Right cardiac atrium (tissue), 5 donors: ENCODE results near the gene GMCL2. TPM values are rescaled to one million over a fixed set of nuclear protein-coding genes. Genes with fewer than 3 reads are reported as not detected.

ENCODE experiments used
- ATAC-seq, 2 donors: fragments of 200-7000 bp; cut with Tn5 transposase; one replicate each; pipeline versions ENCODE4 v1.8.0 to v1.9.1; 2020; ENCODE audit warnings: moderate library complexity in 2 of 2, mild to moderate bottlenecking in 1 of 2
- DNase-seq, 3 donors: peaks; one replicate each; pipeline ENCODE4 v3.0.0-alpha.2; 2020
- H3K27ac ChIP-seq: one replicate; pipeline ENCODE4 v1.5.1; 2013; ENCODE audit warnings: mild to moderate bottlenecking, low read length, control low read depth, moderate library complexity
- H3K27me3 ChIP-seq: one replicate; pipeline ENCODE4 v1.6.1; 2013; ENCODE audit not compliant: control insufficient read depth, insufficient read depth
- H3K4me1 ChIP-seq: one replicate; pipeline ENCODE4 v1.6.1; 2013; ENCODE audit warnings: low read length; ENCODE audit not compliant: control insufficient read depth, insufficient read depth
- H3K4me3 ChIP-seq: one replicate; pipeline ENCODE4 v1.5.1; 2013; ENCODE audit warnings: low read length, control low read depth
- H3K9me3 ChIP-seq: one replicate; pipeline ENCODE4 v1.6.1; 2013; ENCODE audit warnings: low read length; ENCODE audit not compliant: control insufficient read depth
- WGBS: extraction: QIAGEN DNeasy Blood & Tissue Kit; methylation state at CpG from one replicate; pipeline ENCODE4 v1.1.7; 2013; 5-methylcytosine and 5-hydroxymethylcytosine counted together
- intact Hi-C, 4 donors: fragments of 100-400 bp; cut with DNase I; formaldehyde crosslinking; loops; one replicate each; pipeline versions ENCODE4 v1.11.0 to v1.14.0; 2022 to 2023
- long read RNA-seq, 4 donors: library from polyadenylated mRNA; unstranded; transcript quantifications; one replicate each; pipeline ENCODE4 v2.0.0, GENCODE V29; 2020 to 2021
- polyA plus RNA-seq: library from polyadenylated mRNA; stranded (reverse); fragments of 200-250 nt; gene quantifications from one replicate; pipeline ENCODE4 v1.2.3, GENCODE V29; 2013
- total RNA-seq, 4 donors: library from RNA; stranded (reverse); fragmentation: NEBNext Ultra II Directional; extraction: Animal tissue kit (Norgen Biotek cat#: 25700); gene quantifications; one replicate each; pipeline ENCODE4 v1.2.1, GENCODE V29; 2021
- donor health status: healthy with polysubstance abuse.
- donor health status: DM: no; HTN: yes; CAD: no.
- donor health status: DM: no; HTN: no; CAD: no.
- donor health status: DM: no; HTN: yes; CAD: no; lungs with severe emphysema.
- donor health status: DM: yes; HTN: yes; CAD: no.

Gene GMCL2
- total RNA-seq, result not detected
- polyA plus RNA-seq, result not detected
- long read RNA-seq, donor 1, result 0 reads
- long read RNA-seq, donor 2, result 0 reads
- long read RNA-seq, donor 3, result 0 reads
- long read RNA-seq, donor 4, result 0 reads

DNA sequence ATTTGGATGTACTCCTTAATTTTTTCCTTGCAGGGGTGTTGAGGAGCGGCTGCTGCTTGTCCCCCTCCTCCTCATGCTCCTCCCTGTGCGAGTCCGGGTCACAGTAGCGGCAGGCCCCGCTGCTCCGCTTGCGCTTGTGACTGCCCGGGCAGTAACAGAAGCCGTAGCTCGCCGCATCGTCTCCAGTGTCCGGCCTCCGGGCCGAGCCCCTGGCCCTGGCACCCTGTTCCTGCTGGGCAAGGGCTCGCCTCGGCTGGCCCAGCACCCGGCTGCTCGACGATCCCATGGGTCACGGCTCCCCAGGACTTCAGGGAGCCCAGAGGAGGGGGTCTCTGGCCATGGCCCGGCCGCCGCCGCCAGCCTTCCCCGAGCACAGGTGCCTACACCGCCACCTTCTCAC is at the start of gene GMCL2:
TSS of gene GMCL2 (minus strand) at position 358 of the 400 bp plus-strand sequence. CDS start at position 286, 72 bp downstream.
- no peak within 1 kb of the TSS for H3K27ac ChIP-seq
- no peak for ATAC-seq
- no peaks in the 10 kb centered on the region for H3K4me1 ChIP-seq
- H3K9me3 ChIP-seq, result no peaks in the 10 kb centered on the region
- H3K27me3 ChIP-seq, result no peaks in the 10 kb centered on the region
- no peak for DNase-seq
- 73% methylated on average over 27 of the region's 27 CpGs for WGBS
- intact Hi-C loops, result no loop called here
- no peak within 1 kb of the TSS for H3K4me3 ChIP-seq

DNA sequence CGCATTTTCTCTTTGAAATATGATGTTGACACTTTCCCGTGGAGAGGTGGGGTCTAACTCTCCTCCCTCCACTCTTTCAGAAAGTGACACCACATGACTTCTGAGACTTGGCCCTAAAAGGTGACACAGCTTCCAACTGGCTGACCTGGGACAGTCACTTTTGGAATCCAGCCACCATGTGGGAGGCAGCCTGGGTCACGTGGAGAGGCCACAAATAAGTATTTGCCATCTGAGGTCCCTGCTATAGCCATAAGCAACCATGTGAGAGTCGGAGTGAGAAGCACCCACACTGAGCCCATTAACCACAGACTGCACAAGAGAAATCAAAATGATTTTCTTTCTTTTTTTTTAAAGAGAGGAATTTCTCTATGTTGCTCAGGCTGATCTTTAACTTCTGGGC is 49.5 kb upstream of the GMCL2 start:
- intact Hi-C loops, result no loop called here

GRCh38 chr5:178236126-178236525 is 49.0 kb upstream of the GMCL2 start:
- DNase-seq (peak in 1 of 3 donors; percentile 11), ATAC-seq (no peak)
- WGBS, result 90% methylated on average over 9 of the region's 9 CpGs
- no peak overlapping the region for H3K4me3 ChIP-seq
- no peaks in the 10 kb centered on the region for H3K9me3 ChIP-seq
- intact Hi-C loops, result no loop called here
- peak overlapping the region; percentile 31 for H3K27ac ChIP-seq
- no peaks in the 10 kb centered on the region for H3K27me3 ChIP-seq
- peaks cover 14% of the 10 kb centered on the region for H3K4me1 ChIP-seq

More for the DNA sequence above, 49.5 kb upstream of the GMCL2 start:
- ATAC-seq (no peak), DNase-seq (peak in 2 of 3 donors; percentile 23 to 72)
- Histone ChIP-seq H3K9me3 (no peaks in the 10 kb centered on the region), H3K27ac (peak overlapping the region; percentile 31), H3K4me1 (peaks cover 10% of the 10 kb centered on the region), H3K4me3 (no peak overlapping the region), H3K27me3 (no peaks in the 10 kb centered on the region)
- WGBS, result 27% methylated on average over 4 of the region's 4 CpGs

- DNase-seq, result no peak
- Histone ChIP-seq H3K27me3 (no peaks in the 10 kb centered on the region), H3K4me3 (no peak overlapping the region), H3K27ac (no peak overlapping the region), H3K4me1 (peaks cover 18% of the 10 kb centered on the region), H3K9me3 (no peaks in the 10 kb centered on the region)
- WGBS, result 88% methylated on average over 3 of the region's 3 CpGs
- ATAC-seq, result no peak
- intact Hi-C loops, result no loop called here
Observed at GRCh38 chr5:178235588-178235974, 48.4 kb upstream of the GMCL2 start.

DNA sequence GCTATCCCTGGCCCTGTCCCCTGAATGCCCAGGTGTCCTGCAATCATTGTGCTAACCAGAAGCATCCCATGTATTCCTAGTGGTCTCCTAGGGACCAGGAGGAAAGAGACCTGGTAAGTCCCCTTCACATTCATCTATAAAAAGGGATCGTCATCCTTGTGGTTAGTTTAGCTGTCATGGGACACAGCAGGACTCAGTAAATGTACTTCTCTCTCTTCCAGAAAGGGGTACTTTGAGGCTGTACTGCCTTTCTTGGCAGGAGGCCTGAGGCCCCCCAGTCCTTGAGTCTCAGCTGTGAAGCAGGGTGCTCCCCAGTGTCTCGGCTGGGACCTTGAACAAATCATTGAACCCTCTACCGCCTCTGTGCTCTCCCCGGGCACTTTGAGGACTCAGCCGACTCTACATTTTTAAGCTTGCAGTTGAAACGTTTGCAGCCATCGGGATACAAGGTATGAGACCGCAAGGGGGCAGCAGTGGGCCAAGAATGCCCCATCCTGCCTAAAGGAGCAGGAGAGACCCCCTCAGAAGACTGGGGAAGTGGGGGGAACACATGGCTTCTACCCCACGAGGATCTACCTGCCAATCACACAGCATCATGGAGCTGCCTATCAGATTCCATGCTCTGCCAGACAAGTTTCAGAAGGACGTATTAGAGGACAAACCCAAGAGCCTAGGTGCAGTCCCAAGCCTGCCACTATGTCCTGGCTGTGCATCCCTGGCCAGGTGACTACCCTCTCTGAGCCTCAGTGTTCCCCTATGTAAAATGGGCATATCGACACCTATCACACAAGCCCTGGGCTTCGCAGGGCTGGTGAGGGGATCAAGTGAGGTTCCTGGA is 47.8 kb upstream of the GMCL2 start:
- H3K27me3 ChIP-seq, result no peaks in the 10 kb centered on the region
- no peak for ATAC-seq
- WGBS, result 24% methylated on average over 12 of the region's 12 CpGs
- H3K4me3 ChIP-seq, result no peak overlapping the region
- H3K27ac ChIP-seq, result no peak overlapping the region
- intact Hi-C loops, result no loop called here
- peak; percentile 76 to 93 (median 86) for DNase-seq
- H3K9me3 ChIP-seq, result no peaks in the 10 kb centered on the region
- peaks cover 18% of the 10 kb centered on the region for H3K4me1 ChIP-seq

DNA sequence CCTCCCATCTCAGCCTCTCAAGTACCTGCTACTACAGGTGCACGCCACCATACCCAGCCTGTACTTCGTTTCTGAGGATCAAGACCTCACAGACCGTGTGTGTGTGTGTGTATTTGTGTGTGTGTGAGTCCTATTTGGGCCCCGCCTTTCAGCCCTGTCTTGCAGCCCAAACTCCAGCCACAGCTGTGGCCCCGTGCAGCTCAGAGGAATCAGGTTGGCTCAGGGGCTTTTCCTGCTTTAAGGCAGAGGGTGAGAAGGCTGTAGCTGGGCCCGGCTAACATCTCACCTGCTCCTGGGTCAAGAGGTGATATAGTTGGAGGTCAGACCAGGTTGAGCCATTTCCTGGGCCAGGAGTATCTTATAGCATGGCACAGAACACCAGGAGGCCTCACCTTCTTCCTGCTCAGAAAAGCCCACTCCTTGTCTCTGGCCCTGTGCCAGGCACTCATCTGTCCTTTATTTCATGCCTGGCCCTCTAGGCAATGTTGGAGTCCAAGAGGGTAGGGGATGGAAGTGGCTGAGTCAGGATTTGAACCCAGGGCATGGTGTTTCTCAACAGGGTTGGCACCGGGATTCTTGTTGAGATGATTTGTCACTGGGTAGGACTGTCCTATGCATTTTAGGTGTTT is 47.1 kb upstream of the GMCL2 start:
- Histone ChIP-seq H3K4me1 (peaks cover 17% of the 10 kb centered on the region), H3K9me3 (no peaks in the 10 kb centered on the region), H3K27ac (no peak overlapping the region), H3K4me3 (no peak overlapping the region), H3K27me3 (no peaks in the 10 kb centered on the region)
- ATAC-seq (no peak), DNase-seq (peak in 1 of 3 donors; percentile 22)
- 89% methylated on average over 7 of the region's 7 CpGs for WGBS
- intact Hi-C loops, result no loop called here

GRCh38 chr5:178232920-178233429 is 45.8 kb upstream of the GMCL2 start:
- DNase-seq (no peak), ATAC-seq (no peak)
- H3K4me3 ChIP-seq, result peak overlapping the region; percentile 70
- H3K27me3 ChIP-seq, result no peaks in the 10 kb centered on the region
- H3K9me3 ChIP-seq, result no peaks in the 10 kb centered on the region
- WGBS, result 65% methylated on average over 11 of the region's 11 CpGs
- peak overlapping the region; percentile 76 for H3K27ac ChIP-seq
- intact Hi-C loops, result no loop called here
- H3K4me1 ChIP-seq, result peaks cover 14% of the 10 kb centered on the region

- ATAC-seq, result peak; percentile 80 to 81
- Histone ChIP-seq H3K4me3 (peak within 1 kb of the TSS; percentile 70), H3K9me3 (no peaks in the 10 kb centered on the region), H3K27ac (peak within 1 kb of the TSS; percentile 76), H3K4me1 (peaks cover 8% of the 10 kb centered on the region), H3K27me3 (no peaks in the 10 kb centered on the region)
- peak; percentile 86 to 93 (median 92) for DNase-seq
- intact Hi-C loops, result no loop called here
- under 1% methylated on average over 102 of the region's 102 CpGs for WGBS
Observed at GRCh38 chr5:178232124-178232919, 45.2 kb upstream of the GMCL2 start, which contains the start of gene PHYKPL. PHYKPL (minus strand) TSS chr5:178232802; CDS start chr5:178232550, 252 bp downstream.

GRCh38 chr5:178231539-178232123 is 44.5 kb upstream of the GMCL2 start:
- peak overlapping the region; percentile 70 for H3K4me3 ChIP-seq
- intact Hi-C loops, result no loop called here
- peaks cover 8% of the 10 kb centered on the region for H3K4me1 ChIP-seq
- peak in 1 of 2 donors; percentile 2 for ATAC-seq
- H3K9me3 ChIP-seq, result no peaks in the 10 kb centered on the region
- DNase-seq, result no peak
- H3K27me3 ChIP-seq, result no peaks in the 10 kb centered on the region
- WGBS, result 25% methylated on average over 21 of the region's 21 CpGs
- peak overlapping the region; percentile 76 for H3K27ac ChIP-seq

DNA sequence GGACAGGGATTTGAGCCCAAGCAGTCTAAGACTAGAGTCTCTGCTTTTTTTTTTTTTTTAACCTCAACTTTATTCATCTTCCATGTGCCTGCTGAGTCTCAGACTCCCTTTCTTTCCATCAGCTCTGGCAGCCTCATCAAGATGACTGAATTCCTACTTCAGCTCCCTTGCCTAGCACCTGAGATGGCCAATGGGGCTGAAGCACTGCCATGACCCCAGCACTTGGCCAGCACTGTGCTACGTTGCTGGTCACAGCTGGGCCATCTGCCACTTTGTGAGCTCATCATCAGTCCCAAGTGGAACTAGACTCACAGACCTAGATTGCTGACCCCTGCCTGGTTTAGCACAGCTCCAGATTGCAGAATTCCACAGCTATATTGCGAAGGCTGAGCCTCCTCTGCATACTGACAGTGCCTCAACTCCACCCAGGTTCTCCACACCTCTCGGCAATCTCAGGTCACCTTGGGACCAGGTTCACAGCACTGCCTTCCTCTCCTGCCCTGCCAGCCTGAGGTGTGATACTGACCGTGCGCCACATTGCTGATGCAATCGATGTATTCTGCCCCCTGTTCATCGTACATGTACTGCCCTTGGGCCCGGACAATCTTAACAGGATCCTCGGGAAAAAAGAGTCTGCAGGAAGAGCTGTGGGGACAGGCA is 43.8 kb upstream of the GMCL2 start:
- Histone ChIP-seq H3K9me3 (no peaks in the 10 kb centered on the region), H3K4me3 (peak overlapping the region; percentile 70), H3K27me3 (no peaks in the 10 kb centered on the region), H3K4me1 (peaks cover 8% of the 10 kb centered on the region), H3K27ac (peak overlapping the region; percentile 21)
- ATAC-seq (peak in 1 of 2 donors; percentile 15), DNase-seq (peak; percentile 75 to 79 (median 75))
- 64% methylated on average over 9 of the region's 9 CpGs for WGBS
- intact Hi-C loops, result no loop called here
